Measurements from ENCODE around the gene ZNF883.

The ZNF883 gene

GRCh38 chr9:113056191-113057106 lies 44.5 kb upstream of the ZNF883 start, which contains the start of gene ZFP37:
TSS of gene ZFP37 (minus strand) at chr9:113056724. CDS start at chr9:113056688, 36 bp downstream.
- 0 out of 2 replicates have a peak, but pooled peaks cover 5% of the 10 kb centered on the region for H3K9me3 ChIP-seq (ENCODE audit: low read length)
- H3K4me2 ChIP-seq (ENCODE audit: low read length) = no peak within 1 kb of the TSS
- no peak within 1 kb of the TSS for H2AFZ ChIP-seq (ENCODE audit: low read length)
- H3K36me3 ChIP-seq (ENCODE audit: insufficient read depth, low read length) = no peaks in the 10 kb centered on the region
- no peaks in the 10 kb centered on the region for H3F3A ChIP-seq (ENCODE audit: insufficient read depth, low read length)
- TF ChIP-seq, protein P1, sequence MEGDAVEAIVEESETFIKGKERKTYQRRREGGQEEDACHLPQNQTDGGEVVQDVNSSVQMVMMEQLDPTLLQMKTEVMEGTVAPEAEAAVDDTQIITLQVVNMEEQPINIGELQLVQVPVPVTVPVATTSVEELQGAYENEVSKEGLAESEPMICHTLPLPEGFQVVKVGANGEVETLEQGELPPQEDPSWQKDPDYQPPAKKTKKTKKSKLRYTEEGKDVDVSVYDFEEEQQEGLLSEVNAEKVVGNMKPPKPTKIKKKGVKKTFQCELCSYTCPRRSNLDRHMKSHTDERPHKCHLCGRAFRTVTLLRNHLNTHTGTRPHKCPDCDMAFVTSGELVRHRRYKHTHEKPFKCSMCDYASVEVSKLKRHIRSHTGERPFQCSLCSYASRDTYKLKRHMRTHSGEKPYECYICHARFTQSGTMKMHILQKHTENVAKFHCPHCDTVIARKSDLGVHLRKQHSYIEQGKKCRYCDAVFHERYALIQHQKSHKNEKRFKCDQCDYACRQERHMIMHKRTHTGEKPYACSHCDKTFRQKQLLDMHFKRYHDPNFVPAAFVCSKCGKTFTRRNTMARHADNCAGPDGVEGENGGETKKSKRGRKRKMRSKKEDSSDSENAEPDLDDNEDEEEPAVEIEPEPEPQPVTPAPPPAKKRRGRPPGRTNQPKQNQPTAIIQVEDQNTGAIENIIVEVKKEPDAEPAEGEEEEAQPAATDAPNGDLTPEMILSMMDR (IDR thresholded peaks at IDR 0.05; ENCODE audit: low read length) = no peak
- TF ChIP-seq EZH2 (IDR thresholded peaks at IDR 0.05; ENCODE audit: borderline replicate concordance, low read length) = no peak
- no peaks in the 10 kb centered on the region for H3K9me2 ChIP-seq (ENCODE audit: low read depth, low read length)
- no peak within 1 kb of the TSS for H3K27ac ChIP-seq (ENCODE audit: low read depth, low read length, poor library complexity, severe bottlenecking)
- H4K20me1 ChIP-seq (ENCODE audit: insufficient read depth, low read length) = no peaks in the 10 kb centered on the region
- H3K4me3 ChIP-seq (ENCODE audit: low read depth, low read length, poor library complexity, severe bottlenecking) = no peak within 1 kb of the TSS
- H3K79me2 ChIP-seq (ENCODE audit: insufficient read depth, low read length) = no peaks in the 10 kb centered on the region
- no peaks in the 10 kb centered on the region for H3K4me1 ChIP-seq (ENCODE audit: insufficient read depth, low read length, severe bottlenecking)
- H3K9ac ChIP-seq (ENCODE audit: low read length) = no peak within 1 kb of the TSS
- H3K27me3 ChIP-seq (ENCODE audit: insufficient read depth, low read length) = no peaks in the 10 kb centered on the region

GRCh38 chr9:113042884-113043657 lies 31.1 kb upstream of the ZNF883 start:
- no peaks in the 10 kb centered on the region for H3K4me1 ChIP-seq (ENCODE audit: insufficient read depth, low read length, severe bottlenecking)
- no peaks in the 10 kb centered on the region for H3K79me2 ChIP-seq (ENCODE audit: insufficient read depth, low read length)
- H3K4me2 ChIP-seq (ENCODE audit: low read length) = no peak overlapping the region
- no peak overlapping the region for H3K27ac ChIP-seq (ENCODE audit: low read depth, low read length, poor library complexity, severe bottlenecking)
- TF ChIP-seq, protein P1 (IDR thresholded peaks at IDR 0.05; ENCODE audit: low read length) = no peak
- no peak for TF ChIP-seq EZH2 (IDR thresholded peaks at IDR 0.05; ENCODE audit: borderline replicate concordance, low read length)
- H3K4me3 ChIP-seq (ENCODE audit: low read depth, low read length, poor library complexity, severe bottlenecking) = no peak overlapping the region
- H3K36me3 ChIP-seq (ENCODE audit: insufficient read depth, low read length) = no peaks in the 10 kb centered on the region
- no peaks in the 10 kb centered on the region for H4K20me1 ChIP-seq (ENCODE audit: insufficient read depth, low read length)
- peaks cover 51% of the 10 kb centered on the region for H3K9me3 ChIP-seq (ENCODE audit: low read length)
- no peak overlapping the region for H3K9ac ChIP-seq (ENCODE audit: low read length)
- H2AFZ ChIP-seq (ENCODE audit: low read length) = no peak overlapping the region
- H3K9me2 ChIP-seq (ENCODE audit: low read depth, low read length) = no peaks in the 10 kb centered on the region
- H3F3A ChIP-seq (ENCODE audit: insufficient read depth, low read length) = no peaks in the 10 kb centered on the region
- H3K27me3 ChIP-seq (ENCODE audit: insufficient read depth, low read length) = no peaks in the 10 kb centered on the region

DNA sequence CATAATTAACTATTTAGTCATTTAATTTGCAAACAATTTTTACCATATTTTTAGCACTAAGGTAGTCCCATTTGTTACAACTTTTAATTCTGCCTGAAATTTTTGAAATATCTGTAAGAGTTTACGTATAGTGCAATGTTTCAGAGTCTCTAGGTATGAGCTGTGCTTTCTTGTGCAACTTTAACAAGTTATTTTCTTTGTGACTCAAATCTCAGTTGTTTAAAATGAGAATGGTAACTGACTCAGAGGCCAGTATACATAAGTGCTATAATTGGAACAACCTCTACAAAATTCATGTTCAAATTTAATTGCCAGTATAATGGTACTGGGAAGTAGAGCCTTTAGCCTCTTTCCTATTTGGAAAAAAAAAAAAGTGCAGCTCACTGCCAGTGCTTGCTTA lies 14.2 kb upstream of the ZNF883 start:
- H3K36me3 ChIP-seq (ENCODE audit: insufficient read depth, low read length) = no peaks in the 10 kb centered on the region
- H3K27ac ChIP-seq (ENCODE audit: low read depth, low read length, poor library complexity, severe bottlenecking) = no peak overlapping the region
- H3K79me2 ChIP-seq (ENCODE audit: insufficient read depth, low read length) = no peaks in the 10 kb centered on the region
- H3K4me1 ChIP-seq (ENCODE audit: insufficient read depth, low read length, severe bottlenecking) = no peaks in the 10 kb centered on the region
- H3K4me3 ChIP-seq (ENCODE audit: low read depth, low read length, poor library complexity, severe bottlenecking) = no peak overlapping the region
- H3K9me3 ChIP-seq (ENCODE audit: low read length) = peaks cover 4% of the 10 kb centered on the region; the same call in 1 of the 2 replicates
- H4K20me1 ChIP-seq (ENCODE audit: insufficient read depth, low read length) = no peaks in the 10 kb centered on the region
- no peak overlapping the region for H3K9ac ChIP-seq (ENCODE audit: low read length)
- no peak overlapping the region for H3K4me2 ChIP-seq (ENCODE audit: low read length)
- H2AFZ ChIP-seq (ENCODE audit: low read length) = no peak overlapping the region
- no peak for TF ChIP-seq EZH2 (IDR thresholded peaks at IDR 0.05; ENCODE audit: borderline replicate concordance, low read length)
- TF ChIP-seq, protein P1 (IDR thresholded peaks at IDR 0.05; ENCODE audit: low read length) = no peak
- no peaks in the 10 kb centered on the region for H3K27me3 ChIP-seq (ENCODE audit: insufficient read depth, low read length)
- H3K9me2 ChIP-seq (ENCODE audit: low read depth, low read length) = no peaks in the 10 kb centered on the region
- H3F3A ChIP-seq (ENCODE audit: insufficient read depth, low read length) = no peaks in the 10 kb centered on the region

All from OCI-LY1 (cell line).